GM23248 (cell line): ENCODE data around the gene ALKBH3.

Source experiments
- EZH2 ChIP-seq: fragments of 200-600 bp; sonication (generic); IDR thresholded peaks from 2 replicates; pipeline ENCODE4 v1.6.1; 2018; ENCODE audit warnings: antibody characterized with exemption, mild to moderate bottlenecking; ENCODE audit not compliant: insufficient read depth, poor library complexity, severe bottlenecking
- EZH2phosphoT487 ChIP-seq: fragments of 200-600 bp; sonication (generic); IDR thresholded peaks from 2 replicates; pipeline ENCODE4 v1.6.1; 2018; ENCODE audit warnings: antibody characterized with exemption, moderate library complexity, mild to moderate bottlenecking, low read depth; ENCODE audit not compliant: insufficient read depth

- TF ChIP-seq EZH2phosphoT487: no peak
- TF ChIP-seq EZH2: no peak
Measured at GRCh38 chr11:43892851-43893250, 12.2 kb downstream of the ALKBH3 start.
